ENCODE data around the gene DDX19B. TPM values are rescaled to one million over a fixed set of nuclear protein-coding genes. Genes with fewer than 3 reads are reported as not detected.
"Not testable (repeated sequence)": the region's sequence is repeated elsewhere in the genome, so short reads cannot be mapped to it uniquely, and the experiment has no call there.

The DDX19B gene
- total RNA-seq, 1 donor from 2014 or later: 24.2 TPM

DNA sequence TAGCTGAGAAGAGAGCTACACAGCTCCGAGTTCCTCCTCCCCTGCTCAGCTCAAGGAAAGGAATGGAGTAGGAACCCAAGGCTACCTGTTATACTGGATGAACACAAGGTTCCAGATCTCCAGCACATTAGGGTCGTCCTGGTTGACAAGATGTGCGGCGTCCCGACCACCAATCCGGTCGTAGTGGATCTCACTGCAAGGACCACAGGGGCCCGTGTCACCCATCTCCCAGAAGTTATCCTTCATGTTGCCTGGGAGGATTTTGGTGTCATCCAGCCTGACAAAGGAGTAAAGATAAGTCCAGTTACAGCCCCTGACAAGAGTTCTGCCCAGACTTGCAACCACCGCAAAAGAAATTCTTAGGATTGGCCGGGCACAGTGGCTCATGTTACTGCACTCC is 27.3 kb upstream of the DDX19B start:
- Histone ChIP-seq H3K4me3 (no peak overlapping the region), H3K4me1 (no peaks in the 10 kb centered on the region), H3K9me3 (no peaks in the 10 kb centered on the region), H3K36me3 (peaks cover 78 to 93% of the 10 kb centered on the region in 2 donors), H3K27ac (no peak overlapping the region), H3K27me3 (no peaks in the 10 kb centered on the region)
- intact Hi-C loops (cut with DNase I): no loop called here
- DNase-seq (ENCODE audit: low spot score in 2 of 2): no peak
- TF ChIP-seq, protein P1, sequence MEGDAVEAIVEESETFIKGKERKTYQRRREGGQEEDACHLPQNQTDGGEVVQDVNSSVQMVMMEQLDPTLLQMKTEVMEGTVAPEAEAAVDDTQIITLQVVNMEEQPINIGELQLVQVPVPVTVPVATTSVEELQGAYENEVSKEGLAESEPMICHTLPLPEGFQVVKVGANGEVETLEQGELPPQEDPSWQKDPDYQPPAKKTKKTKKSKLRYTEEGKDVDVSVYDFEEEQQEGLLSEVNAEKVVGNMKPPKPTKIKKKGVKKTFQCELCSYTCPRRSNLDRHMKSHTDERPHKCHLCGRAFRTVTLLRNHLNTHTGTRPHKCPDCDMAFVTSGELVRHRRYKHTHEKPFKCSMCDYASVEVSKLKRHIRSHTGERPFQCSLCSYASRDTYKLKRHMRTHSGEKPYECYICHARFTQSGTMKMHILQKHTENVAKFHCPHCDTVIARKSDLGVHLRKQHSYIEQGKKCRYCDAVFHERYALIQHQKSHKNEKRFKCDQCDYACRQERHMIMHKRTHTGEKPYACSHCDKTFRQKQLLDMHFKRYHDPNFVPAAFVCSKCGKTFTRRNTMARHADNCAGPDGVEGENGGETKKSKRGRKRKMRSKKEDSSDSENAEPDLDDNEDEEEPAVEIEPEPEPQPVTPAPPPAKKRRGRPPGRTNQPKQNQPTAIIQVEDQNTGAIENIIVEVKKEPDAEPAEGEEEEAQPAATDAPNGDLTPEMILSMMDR (IDR thresholded peaks at IDR 0.05): no peak

GRCh38 chr16:70276392-70276791 is 22.6 kb upstream of the DDX19B start:
- intact Hi-C loops (cut with DNase I): no loop called here
- Histone ChIP-seq H3K27me3 (no peaks in the 10 kb centered on the region), H3K4me1 (no peaks in the 10 kb centered on the region), H3K36me3 (peaks cover 69 to 94% of the 10 kb centered on the region in 2 donors), H3K4me3 (no peak overlapping the region), H3K27ac (no peak overlapping the region), H3K9me3 (no peaks in the 10 kb centered on the region)
- DNase-seq (ENCODE audit: low spot score in 2 of 2): no peak
- TF ChIP-seq, protein P1 (IDR thresholded peaks at IDR 0.05): no peak

DNA sequence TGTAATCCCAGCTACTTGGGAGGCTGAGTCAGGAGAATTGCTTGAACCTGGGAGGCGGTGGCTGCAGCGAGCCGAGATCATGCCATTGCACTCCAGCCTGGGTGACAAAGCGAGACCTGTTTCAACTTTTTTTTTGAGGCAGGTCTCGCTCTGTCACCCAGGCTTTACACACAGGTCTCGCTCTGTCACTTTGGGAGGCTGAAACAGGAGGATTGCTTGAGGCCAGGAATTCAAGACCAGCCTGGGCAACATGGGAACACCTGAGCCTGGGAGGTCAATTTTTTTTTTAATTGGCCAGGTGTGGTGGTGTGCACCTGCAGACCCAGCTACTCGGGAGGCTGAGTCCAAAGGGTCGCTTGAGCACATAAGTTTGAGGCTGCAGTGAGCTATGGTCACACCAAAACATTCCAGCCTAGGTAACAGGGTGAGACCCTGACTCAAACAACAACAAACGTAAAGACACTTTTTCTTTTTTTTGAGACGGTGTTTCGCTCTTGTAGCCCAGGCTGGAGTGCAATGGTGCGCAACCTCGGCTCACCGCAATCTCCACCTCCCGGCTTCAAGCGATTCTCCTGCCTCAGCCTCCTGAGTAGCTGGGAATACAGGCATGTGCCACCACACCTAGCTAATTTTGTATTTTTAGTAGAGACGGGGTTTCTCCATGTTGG is 11.5 kb upstream of the DDX19B start:
- H3K9me3 ChIP-seq; intact Hi-C loops (cut with DNase I); DNase-seq (ENCODE audit: low spot score in 2 of 2); H3K27ac ChIP-seq; H3K27me3 ChIP-seq: not testable (repeated sequence)
- peak overlapping the region in 1 of 2 donors; percentile 77 for H3K4me3 ChIP-seq
- peaks cover 16 to 20% of the 10 kb centered on the region in 2 donors for H3K36me3 ChIP-seq
- H3K4me1 ChIP-seq: peaks cover 4 to 16% of the 10 kb centered on the region in 2 donors

DNA sequence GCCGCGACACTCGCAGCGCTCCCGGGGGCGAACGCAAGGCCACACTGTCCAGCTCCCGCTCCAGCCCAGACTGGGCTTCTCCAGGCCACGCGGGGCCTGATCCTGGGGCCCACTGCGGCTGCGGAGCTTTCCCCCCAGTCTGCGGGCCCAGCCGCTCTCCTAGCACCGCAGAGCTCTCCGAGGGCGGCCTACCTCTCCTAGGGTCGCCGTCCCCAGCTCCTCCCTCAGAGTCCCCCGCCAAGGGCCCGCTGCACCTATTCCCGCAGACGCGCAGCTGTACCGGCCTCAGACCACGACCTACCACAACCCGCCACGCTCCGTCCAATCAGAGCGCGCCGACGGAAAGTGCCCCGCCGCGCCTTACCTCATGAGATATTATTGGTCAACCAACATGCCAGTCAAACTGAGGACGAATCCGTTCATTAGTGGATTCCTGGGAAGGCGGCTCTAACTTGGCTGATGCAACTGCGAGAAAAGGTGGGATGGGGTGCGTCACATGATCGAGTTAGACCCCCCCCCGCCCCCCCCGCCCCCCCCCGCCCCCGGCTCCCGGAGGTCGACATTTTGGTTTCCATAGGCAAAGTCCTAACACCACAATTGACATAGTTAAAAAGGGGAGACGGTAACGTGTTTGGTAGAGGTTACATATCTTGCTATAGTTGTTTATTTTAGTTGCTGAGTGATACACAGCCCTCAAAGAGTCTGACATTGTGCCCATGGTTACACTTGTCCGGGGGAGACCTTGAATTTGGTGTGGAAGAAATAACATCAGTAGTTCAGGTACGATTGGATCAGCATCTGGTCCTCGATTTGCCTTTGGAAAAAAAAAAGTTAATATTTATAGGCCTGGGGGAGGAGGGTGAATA is 9.5 kb upstream of the DDX19B start, which contains the start of gene AARS1:
TSS of gene AARS1 (minus strand) at position 278 of the 866 bp plus-strand sequence. CDS start 6,743 bp downstream, outside the sequence.
- Histone ChIP-seq H3K4me3 (peak within 1 kb of the TSS; percentile 77 to 84), H3K36me3 (no peaks in the 10 kb centered on the region), H3K9me3 (no peaks in the 10 kb centered on the region), H3K27me3 (no peaks in the 10 kb centered on the region), H3K4me1 (peaks cover 4 to 16% of the 10 kb centered on the region in 2 donors), H3K27ac (peak within 1 kb of the TSS; percentile 88 to 96)
- intact Hi-C loops (cut with DNase I): no loop called here
- DNase-seq (ENCODE audit: low spot score in 2 of 2): peak; percentile 96 to 99
- TF ChIP-seq, protein P1 (IDR thresholded peaks at IDR 0.05): no peak

- no peak for DNase-seq (ENCODE audit: low spot score in 2 of 2)
- Histone ChIP-seq H3K4me3 (no peak overlapping the region), H3K36me3 (no peaks in the 10 kb centered on the region), H3K27me3 (no peaks in the 10 kb centered on the region), H3K9me3 (no peaks in the 10 kb centered on the region), H3K27ac (no peak overlapping the region), H3K4me1 (peaks cover 4 to 16% of the 10 kb centered on the region in 2 donors)
- TF ChIP-seq, protein P1 (IDR thresholded peaks at IDR 0.05): no peak
- intact Hi-C loops (cut with DNase I): no loop called here
Observed at GRCh38 chr16:70290949-70291519, 8.0 kb upstream of the DDX19B start.

DNA sequence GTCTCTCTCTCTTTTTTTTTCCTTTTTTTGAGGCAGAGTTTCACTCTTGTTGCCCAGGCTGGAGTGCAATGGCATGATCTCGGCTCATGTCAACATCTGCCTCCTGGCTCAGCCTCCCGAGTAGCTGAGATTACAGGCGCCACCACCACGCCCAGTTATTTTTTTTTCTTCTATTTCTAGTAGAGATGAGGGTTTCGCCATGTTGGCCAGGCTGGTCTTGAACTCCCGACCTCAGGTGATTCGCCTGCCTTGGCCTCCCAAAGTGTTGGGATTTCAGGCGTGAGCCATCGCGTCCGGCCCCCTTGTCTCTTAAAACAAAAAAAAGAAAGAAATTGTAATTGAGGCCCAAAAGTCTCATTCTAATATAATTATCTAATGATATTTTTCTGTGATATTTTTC is 6.8 kb upstream of the DDX19B start:
- H3K4me3 ChIP-seq; intact Hi-C loops (cut with DNase I); H3K27ac ChIP-seq; DNase-seq (ENCODE audit: low spot score in 2 of 2); H3K9me3 ChIP-seq; H3K36me3 ChIP-seq; H3K27me3 ChIP-seq: not testable (repeated sequence)
- H3K4me1 ChIP-seq: peaks cover 4 to 16% of the 10 kb centered on the region in 2 donors

Data from ascending aorta (tissue), 2 donors.